ENCODE results near the gene NET1.

Gene NET1

DNA sequence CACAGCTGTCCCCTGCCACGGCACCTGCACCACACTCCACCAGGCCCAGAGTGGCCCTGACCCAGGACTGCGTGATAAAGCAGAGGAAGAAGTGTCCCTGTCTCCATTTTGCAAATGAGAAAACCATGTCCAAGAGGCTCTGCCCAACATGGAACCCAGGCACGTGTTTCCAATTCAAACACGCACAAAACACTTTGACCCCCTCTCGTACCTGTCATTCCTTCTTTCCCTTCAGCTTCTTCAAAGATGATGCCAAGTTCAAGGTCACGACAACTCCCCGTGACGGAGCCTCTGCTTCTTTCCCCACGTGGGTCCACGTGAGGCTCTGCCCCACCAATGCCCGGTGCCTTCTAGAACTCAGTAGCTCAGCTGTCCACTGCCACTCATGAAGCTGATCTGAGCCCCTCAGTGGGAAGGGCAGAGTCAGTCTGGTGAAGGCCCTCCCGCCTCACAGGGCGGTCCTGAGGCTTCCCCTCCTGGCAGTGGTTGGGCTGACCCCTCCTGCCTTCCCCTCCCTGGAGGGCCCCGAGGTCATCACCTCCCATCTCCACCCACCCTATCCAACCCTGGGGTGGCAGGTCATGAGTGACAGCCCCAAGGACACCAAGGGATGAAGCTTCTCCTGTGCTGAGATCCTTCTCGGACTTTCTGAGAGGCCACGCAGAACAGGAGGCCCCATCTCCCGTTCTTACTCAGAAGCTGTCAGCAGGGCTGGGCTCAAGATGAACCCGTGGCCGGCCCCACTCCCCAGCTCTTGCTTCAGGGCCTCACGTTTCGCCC, 68.0 kb downstream of the NET1 start:
- DNase-seq (ENCODE audit: low read depth, low spot score) = no peak

DNA sequence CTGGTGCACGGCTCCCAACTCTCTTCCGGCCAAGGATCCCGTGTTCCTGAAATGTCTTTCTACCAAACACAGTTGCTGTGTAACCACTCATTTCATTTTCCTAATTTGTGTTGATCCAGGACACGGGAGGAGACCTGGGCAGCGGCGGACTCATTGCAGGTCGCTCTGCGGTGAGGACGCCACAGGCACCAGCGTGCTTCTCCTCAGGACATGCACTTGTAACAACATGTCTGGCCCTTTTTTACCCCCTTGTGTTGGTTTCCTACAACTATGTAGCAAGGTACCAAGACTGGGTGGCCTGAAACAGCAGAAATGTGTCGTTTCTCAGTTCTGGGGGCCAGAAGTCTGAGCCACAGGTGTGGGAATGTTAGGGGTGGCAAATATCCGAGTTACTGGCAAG, 68.8 kb downstream of the NET1 start:
- no peak for DNase-seq (ENCODE audit: low read depth, low spot score)

DNA sequence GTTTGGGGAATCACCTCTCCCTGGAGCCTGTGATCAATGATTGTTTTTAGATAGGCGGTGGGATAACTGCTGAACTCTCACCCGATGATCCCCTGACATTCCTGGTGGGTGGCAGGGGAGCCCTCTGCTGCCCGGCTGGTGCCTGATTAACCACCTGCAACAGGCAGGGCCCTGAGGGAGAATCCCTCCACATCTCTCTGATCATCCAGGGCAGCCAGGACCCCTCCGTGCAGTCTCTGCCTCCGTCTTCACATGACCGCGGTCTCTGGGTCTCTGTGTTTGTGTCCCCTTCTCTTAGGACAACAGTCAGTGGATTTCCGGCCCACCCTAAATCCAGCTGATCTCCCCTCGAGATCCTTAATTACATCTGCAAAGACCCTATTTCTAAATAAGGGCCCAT, 69.7 kb downstream of the NET1 start:
- DNase-seq (ENCODE audit: low read depth, low spot score) = no peak

DNA sequence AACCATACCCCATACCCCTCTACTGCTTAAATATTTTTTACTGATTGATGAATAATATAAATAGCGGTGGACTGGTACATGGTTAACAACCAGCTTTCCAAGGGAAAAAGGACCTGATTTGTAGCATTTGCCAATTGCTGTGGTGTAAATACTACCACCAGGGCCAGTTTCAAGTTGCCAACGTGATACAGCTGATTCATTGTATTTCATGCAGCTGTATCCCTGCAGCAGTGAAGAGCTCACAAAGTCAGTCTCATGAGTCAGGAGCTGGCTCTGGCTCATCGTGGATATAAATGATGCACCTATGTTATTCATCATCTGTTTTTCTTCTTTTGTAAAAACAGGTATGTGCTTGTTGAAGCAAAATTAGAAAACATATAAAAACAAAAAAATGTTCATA, 71.8 kb downstream of the NET1 start:
- DNase-seq (ENCODE audit: low read depth, low spot score) = no peak

DNA sequence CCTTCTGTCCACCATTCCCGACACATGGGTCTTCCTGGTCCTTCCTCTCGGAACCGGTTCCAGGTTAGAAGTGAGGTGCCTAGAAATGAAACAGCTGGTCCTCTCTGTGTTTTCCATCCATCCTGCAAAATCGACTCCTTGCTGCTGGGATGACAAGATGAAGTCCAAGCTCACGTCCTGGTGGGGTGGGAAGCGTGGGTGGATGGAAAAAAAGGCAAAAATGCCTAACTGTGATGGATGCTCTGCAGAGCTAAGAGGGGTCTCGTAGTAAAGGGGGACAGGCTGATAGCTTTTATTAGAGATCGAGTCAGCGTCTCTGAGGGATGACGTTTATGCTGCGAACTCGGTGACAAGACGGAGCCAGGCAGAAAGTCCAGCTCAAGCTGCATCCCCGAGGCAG, 72.9 kb downstream of the NET1 start:
- DNase-seq (ENCODE audit: low read depth, low spot score) = no peak

DNA sequence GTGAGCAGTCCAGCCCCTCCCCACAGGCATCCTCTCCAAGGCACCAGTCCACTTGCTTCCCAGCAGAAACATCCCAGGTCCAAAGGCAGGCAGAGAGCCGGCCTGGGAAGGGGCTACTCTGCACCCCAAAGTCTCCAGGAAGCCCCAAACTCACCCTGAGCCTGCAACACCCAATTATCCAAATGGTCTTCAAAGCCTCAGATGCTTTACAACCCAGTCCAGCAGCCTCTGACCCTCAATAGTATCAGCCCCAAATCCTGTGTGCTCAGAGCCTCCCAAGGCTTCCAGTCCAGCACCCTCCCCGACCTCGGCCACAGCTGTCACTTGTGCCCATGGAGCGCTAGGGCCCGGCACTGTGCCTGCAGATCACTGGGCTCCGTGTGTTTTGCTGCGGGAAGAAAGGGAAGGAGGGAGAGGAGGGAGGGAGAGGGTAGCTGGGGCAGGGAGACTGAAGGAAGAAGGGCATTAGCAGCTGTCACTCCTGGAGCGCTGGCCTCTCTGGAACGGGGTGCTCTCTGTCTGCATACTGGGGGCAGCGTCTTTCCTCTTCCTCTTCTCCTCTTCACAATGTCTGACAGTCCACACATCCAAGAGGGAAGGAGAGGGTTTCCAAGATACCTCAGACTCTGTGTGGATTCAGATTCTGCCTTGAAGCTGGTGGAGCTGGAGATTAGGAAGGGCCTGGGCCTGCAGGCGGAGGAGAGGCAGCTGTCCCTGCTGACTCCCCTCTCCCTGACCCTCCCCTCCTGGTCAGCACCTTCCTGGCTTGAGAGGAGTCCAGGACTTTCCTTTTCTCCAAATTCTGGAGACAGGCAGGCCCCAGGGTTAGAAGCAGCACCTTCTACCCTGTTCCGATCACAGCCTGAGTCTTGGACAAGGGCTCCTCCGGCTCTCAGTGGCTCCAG, 73.8 kb downstream of the NET1 start:
- DNase-seq (ENCODE audit: low read depth, low spot score) = no peak

DNA sequence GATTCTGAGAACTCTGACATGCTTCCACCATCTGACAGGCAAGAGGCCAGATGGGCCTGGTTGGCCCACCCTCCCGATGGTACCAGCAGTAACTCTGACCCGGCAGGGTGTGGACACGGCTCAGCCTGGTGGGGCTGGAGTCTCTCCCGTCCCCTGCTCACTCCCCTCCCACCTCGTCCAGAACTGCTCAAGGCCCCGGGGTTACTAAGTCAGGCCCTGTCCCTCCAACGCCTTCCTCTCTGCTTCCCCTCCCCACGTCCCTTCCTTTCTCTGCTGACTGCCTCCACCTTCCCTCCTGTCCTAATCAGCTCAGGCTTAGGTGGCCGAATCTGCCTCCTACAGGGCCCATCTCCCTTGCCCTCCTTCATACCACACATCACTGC, 74.5 kb downstream of the NET1 start:
- no peak for DNase-seq (ENCODE audit: low read depth, low spot score)

DNA sequence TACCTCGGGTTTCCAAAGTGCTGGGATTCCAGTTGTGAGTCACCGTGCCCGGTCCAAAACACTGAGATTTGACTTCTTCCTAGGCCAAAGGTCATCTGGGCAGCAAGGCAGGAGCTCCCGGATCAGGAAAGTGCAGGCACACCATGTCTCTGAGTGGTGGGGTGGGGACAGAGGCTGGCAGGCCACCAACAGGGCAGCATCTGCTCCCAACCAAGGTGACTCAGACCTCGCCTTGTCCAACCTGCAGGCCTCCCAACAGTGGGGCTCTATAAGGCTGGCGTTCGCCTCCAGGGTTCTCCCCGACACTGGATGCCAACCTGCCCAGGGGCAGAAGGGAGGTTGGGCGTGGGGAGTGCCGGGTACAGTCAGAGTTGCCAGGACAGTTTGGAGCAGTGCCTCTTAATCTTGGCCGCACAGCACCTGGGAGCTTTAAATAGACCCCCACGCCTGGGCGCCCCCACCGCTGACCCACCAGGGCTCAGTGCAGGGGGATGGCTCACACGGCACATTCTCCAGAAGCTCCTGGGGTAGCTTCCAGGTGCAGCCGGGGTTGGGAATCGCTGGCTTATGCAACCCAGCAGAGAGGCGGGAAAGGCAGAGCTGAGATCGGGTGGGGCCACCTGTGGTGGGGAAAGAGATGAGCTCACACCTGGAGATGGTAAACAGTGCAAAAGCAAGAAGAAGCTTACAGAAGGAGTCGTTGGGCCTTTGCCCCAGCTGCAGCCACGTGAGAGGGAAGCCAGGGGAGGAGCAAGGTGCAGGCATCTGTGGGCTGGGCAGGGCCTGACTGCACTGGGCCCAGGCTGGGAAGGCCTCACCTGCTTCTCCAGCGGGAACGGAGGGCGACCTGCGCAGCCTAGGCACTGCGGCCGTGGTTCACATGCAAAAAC, 76.2 kb downstream of the NET1 start:
- no peak for DNase-seq (ENCODE audit: low read depth, low spot score)

DNA sequence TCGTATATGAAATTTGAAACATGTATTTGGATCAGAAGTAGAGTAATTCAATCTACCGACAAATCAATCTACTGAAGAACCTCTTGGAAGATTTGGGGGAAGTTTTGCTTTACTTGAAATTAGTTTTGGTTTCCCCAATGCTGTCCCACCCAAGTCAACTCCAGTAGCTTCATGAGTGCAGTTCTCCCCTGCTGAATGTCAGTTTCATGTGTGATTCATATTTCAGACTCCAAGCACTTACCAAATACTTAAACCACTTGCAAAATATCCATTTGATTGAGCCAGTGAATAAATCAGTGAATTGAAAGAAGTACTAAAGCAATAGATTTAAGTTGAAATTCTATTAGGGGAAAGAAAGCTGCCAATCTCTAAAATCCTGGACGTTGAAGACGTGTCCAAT, 77.7 kb downstream of the NET1 start:
- no peak for DNase-seq (ENCODE audit: low read depth, low spot score)

DNA sequence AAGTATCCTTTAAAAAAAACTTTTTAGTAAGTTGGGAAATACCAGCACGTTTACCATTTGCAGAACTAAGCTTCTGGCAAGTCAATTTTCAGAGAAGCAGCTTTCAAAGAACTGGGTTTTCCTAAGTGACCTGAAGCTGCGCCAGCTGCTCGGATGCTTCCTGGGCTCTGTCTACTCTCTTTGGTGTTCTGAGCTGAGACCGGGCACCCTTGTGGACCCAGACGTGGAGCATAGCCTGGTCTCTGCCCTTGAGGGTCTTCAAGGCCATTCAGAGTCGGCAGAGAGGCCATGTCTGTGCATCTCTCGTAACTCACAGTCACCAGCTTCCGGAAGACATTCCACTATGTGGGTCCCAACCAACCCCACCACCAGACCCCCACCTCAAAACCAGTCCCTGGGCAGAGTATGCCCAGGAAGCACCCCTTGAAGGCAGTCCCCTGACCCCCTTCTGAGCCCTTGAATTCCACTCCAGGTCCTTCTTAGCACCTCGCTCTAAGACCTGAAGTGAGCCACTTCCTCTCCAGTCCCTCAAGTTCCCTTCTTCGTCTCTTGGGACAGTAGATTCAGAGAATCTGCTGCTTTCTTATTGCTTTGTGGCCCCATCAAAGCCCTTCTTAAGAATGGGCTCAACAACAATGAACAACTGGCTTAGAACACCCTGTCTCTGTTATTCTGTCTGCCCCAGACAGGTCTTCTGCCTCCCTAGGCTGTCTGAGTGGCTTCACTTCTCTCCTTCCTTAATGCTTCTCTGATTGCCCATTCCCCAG, 78.5 kb downstream of the NET1 start:
- no peak for DNase-seq (ENCODE audit: low read depth, low spot score)

DNA sequence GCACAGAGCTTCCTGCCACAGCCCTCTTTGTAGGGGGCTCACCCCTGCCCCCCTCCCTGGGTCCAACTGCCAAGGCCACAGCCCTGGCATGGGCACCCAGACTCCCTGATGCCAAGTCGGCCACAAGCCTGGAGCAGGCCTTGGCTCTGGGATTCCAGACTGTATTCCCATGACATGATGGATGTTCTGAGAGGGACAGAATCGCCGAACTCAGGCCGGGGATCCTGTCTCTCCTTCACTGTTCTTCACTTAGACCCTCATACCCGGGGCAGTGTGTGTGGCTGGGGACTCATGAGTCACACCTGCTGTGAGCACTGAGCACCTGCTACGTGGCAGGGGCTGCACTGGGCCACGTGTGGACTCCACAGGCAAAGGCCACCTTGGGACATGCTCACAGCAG, 79.1 kb downstream of the NET1 start:
- no peak for DNase-seq (ENCODE audit: low read depth, low spot score)

DNA sequence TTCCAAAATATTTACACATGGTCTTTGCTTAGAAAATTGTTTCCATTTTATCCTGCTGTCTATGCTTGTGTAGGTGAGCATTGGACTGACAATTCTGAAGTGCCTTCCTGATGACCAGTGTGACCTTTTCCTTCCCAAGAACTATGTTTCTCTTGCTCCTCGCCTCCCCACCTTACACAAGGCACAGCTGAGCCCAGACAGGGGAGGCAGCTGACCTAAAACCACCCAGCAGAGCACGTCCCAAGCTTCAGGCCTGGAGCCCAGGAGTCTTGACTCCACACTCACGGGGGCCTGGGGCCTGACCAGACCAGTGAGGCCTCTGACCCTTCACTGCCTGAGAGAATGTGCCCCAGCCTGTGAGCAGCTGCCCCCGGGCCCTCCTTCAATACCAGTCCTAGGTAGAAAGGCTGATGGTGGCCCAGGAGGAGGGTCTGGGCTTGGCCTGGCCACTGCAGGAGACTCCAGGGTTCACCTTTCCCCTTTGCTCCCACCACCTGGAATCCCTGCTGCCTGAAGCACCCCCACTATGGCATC, 80.0 kb downstream of the NET1 start:
- DNase-seq (ENCODE audit: low read depth, low spot score) = no peak

DNA sequence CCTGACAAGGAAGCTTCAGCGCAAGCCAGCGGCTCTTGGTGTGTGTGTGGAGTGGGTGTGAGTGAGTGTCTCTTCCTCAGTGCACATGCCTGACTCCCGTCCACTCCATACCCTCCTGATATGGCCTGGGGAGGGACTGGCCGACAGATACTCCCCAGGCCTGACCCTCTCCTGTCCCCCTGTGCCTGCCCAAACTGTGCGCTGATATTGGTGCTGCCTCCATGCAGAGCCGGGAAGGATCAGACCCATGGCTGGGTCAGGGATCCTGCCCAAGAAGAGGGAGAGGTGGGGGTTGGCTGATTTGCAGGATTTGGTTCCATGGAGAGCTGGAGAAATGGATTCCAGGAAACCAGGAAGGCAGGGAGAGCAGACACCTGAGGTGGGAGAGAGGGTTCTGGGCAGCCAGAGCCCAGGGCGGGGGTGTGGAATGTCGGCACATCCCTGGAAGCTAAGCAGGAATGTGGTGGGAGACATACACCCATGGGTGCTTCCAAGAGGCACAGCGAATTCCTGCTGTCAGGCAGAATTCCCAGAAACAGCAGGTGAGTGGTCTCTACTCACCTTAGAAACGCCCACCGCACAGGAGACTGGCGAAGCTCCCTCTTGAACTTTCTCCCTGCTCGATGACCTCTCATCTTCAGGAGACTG, 80.7 kb downstream of the NET1 start:
- DNase-seq (ENCODE audit: low read depth, low spot score) = no peak

DNA sequence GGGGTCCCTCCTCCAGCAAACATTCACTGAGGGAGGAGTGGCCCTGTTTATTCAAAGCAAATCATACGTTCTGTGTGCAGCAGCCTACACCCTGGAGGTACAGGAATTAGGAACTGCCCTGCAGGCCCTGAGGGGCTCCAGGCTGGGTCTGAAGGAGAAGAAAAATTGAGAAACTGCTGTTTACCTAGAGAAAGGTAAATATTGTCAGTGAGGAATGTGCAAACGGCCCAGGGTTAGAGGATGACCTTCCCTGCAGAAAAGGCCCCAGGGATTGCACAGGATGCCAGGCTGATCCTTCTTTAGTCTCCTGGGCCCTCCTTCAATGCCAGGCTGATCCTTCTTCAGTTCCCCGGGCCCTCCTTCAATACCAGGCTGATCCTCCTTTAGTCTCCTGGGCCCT, 81.3 kb downstream of the NET1 start:
- no peak for DNase-seq (ENCODE audit: low read depth, low spot score)

DNA sequence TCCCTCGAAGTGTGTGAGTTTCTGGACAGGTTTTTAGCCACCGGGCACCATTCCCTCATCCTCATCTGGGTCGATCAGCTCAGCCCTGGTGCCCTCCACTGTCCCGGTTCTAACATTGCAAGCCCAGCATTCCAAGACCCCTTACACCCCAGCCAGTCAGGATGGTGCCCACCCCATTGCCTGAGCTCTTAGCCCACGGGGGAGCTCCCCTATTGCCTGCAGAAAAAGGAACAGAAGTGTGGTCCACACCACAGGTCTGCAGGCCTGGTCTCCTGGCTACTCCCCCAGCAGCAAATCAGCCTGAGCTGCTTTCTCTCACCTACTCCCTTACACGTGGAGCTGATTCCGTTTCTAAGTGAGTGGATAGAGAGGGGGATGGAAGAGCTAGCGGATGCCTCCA, 82.3 kb downstream of the NET1 start:
- no peak for DNase-seq (ENCODE audit: low read depth, low spot score)

DNA sequence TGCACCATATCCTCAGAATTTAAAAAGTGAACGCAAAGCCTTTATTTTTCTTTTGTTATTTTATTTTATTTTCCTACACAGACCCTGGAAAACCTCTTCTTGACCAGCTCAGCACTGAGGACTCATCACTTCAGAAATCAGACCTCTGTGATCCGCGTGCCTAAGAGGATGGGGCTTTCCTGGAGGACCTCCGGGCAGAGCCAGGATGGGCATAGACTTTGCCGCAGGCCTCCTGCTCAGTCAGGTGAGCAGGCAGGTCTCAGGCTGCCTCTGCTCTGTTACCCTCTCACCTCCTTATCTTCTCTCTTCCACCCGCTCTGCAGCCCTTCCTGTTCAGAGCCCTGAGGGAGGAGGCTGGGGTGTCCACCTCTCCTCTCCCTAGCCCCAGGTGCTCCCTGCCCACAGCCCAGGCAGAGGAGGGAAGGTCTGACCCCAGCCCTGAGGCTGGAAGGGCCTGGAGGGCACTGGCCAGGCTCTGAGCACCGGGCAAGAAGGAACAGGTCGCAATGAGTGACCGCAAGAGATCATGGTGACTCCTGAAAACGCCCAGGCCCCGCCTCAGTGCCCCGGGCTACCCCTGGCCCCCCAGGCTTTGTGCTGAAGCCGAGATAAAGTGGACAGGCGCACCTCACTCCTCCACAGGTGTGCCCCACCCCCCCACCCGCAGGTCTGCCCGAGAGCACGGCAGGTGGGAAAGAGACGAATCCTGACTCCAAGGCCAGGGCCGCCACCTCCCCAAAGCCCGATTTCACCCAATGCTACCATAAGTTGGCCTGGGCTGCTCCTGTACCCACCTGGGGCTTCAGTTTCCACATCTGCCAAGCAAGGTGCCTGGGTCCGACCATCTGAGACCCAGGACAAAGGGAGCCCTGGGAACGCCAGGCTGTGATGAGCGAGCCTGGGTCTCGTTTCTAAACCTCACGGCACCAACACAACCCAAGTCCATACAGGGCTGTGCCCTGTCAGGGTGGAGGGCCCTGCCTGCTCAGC, 84.2 kb downstream of the NET1 start:
- DNase-seq (ENCODE audit: low read depth, low spot score) = no peak

DNA sequence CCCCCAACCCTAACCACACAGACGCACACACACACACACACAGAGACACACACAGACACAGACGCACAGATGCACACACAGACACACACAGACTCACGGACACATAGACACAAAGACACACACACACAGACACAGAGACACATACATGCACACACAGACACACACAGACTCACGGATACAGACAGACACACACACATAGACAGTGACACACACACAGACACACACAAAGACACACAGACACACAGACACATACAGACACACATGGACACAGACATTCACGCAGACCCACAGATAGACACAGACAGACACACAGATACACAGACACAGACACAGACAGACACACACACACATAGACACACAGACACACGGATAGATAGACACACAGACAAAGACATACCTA, 84.9 kb downstream of the NET1 start:
- no peak for DNase-seq (ENCODE audit: low read depth, low spot score)

DNA sequence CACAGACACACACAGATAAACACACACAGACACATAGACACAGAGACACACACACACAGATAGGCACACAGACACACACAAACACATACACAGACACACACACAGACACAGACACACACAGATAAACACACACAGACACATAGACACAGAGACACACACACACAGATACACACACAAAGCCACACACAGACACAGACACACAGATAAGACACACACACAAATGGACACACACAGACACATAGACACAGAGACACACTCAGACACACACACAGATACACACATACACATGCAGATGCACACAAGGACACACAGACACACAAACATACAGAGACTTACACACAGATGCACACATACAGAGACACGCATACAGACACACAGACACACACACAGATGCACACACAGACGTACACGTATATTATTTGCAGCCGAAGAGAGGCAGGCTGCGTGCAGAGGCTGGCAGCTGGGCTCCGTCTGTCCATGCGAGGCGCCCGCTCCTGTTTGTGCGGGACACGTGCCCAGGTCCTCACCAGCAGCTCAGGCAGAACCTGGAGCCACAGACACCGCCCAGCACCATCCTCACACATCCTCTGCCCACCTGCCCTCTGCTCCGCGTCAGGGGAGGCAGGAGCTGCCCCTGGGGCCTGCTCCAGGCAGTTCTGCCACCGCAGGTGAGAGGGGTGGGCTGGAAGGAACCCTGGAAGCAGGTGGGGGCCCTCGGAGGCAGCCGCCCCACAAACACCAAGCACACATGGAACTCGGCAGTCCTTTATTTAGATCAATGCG, 85.8 kb downstream of the NET1 start:
- DNase-seq (ENCODE audit: low read depth, low spot score) = no peak

All from activated naive CD8-positive, alpha-beta T cell treated with anti-CD3 and anti-CD28 coated beads, Interleukin-2, amount 50 U/mL, for 16 hours (primary cell).